Choroid plexus epithelial cell (primary cell): Measurements from ENCODE around the gene GULP1.
A peak's percentile ranks its signal among the peaks of the same experiment; 100 is the strongest.

Experiments used
- DNase-seq: peaks from one replicate; pipeline ENCODE4 v3.0.0-alpha.2; 2010; ENCODE audit warnings: low read depth
- H3K4me3 ChIP-seq: 2 replicates; pipeline ENCODE4 v1.5.1; 2011; ENCODE audit warnings: low read depth, mild to moderate bottlenecking, control low read depth, low read length, moderate library complexity
- TF ChIP-seq, protein P1 (sequence below): conservative IDR thresholded peaks from 2 replicates; pipeline ENCODE4 v1.5.1; 2011; ENCODE audit warnings: low read depth, mild to moderate bottlenecking, control low read depth, inconsistent platforms, low read length, moderate library complexity

GULP1 gene

GRCh38 chr2:188314314-188315054 lies 22.8 kb downstream of the GULP1 start:
- TF ChIP-seq, protein P1, sequence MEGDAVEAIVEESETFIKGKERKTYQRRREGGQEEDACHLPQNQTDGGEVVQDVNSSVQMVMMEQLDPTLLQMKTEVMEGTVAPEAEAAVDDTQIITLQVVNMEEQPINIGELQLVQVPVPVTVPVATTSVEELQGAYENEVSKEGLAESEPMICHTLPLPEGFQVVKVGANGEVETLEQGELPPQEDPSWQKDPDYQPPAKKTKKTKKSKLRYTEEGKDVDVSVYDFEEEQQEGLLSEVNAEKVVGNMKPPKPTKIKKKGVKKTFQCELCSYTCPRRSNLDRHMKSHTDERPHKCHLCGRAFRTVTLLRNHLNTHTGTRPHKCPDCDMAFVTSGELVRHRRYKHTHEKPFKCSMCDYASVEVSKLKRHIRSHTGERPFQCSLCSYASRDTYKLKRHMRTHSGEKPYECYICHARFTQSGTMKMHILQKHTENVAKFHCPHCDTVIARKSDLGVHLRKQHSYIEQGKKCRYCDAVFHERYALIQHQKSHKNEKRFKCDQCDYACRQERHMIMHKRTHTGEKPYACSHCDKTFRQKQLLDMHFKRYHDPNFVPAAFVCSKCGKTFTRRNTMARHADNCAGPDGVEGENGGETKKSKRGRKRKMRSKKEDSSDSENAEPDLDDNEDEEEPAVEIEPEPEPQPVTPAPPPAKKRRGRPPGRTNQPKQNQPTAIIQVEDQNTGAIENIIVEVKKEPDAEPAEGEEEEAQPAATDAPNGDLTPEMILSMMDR = no peak
- H3K4me3 ChIP-seq = no peak overlapping the region
- DNase-seq = peak; percentile 37

DNA sequence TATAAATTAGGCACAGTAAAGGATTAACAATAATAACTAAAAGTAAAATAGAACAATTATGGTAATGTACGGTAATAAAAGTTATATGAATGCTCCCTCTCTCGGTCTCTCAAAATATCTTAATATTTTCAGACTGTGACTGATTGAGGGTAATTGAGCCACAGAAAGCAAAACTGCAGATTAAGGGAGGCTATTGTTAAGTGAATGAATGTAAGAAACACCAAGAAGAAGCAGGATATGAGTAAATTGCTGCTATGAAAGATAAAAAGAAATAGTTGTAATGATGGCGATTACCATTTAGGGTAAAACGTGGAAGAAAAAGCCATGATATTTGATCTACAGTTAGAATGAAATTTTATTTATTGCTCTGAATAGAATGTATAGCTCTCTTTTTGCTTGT lies 24.1 kb downstream of the GULP1 start:
- no peak for DNase-seq
- H3K4me3 ChIP-seq = no peak overlapping the region
- TF ChIP-seq, protein P1 = no peak

DNA sequence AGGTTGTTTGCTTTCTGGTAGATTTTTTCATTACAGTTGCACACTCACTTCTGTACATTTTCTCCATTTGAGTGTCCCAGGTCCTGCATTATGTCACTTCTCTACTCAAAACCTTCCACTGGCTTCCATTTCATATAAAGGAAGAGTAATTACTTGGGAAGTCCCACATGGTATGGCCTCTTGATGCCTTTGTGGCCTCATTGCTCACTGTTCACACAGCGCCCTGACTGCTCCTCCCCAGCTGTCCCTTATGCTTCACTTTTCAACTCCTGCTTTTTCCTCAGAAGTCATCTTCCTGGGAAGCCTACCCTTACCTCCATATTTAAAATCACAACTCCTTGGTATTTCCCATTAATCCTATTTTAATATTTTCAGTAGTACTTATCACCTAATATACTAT lies 24.7 kb downstream of the GULP1 start:
- no peak overlapping the region for H3K4me3 ChIP-seq
- DNase-seq = no peak
- TF ChIP-seq, protein P1 = no peak

DNA sequence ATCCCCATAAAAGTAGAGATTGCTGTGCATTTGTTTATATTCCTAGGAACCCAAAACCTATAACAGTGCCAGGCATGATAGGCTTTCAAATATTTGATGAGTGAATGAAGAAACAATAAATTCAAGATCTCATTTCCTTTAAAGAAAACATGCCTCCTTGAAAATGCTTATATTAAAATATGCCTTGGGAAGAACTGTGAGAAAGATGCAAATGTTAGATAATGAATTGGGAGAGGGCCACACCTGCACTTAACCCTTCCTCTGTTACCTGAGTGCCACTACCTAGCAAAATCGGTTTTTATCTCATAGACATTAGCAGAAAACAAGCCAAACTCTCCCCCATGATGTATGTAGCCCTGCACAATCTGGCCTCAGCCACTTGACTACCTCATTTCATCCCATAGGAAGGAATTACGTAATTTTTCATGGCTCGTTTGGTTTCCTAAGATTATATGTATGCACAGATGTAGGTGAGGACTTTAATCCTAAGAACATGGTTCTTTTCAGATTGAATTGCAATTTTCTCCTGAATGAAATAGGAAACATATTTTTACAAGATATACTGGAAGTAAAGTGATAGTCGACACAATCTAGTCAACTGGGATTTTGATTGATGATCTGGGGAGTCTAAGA lies 25.2 kb downstream of the GULP1 start:
- TF ChIP-seq, protein P1 = no peak
- no peak for DNase-seq

GRCh38 chr2:188318161-188318749 lies 26.6 kb downstream of the GULP1 start:
- TF ChIP-seq, protein P1 = no peak
- no peak overlapping the region for H3K4me3 ChIP-seq
- no peak for DNase-seq

More for the DNA sequence above, 25.2 kb downstream of the GULP1 start:
- H3K4me3 ChIP-seq = no peak overlapping the region

DNA sequence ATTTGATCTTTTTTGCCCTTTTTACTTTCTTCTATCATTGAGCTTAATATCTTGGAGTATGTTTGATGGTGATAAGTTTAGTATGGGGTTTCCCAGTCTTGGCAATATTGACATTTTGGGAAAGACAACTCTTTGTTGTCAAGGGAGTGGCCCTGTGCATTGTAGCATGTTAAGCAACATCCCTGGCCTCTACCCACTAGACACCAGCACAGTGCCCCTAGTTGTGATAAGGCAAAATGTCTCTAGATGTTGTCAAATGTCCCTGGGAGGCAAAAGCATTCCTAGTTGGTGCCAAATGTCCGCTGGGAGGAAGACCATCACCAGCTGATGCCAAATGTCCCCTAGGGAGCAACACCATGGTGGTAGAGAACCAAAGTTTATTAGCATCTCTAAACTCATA lies 28.2 kb downstream of the GULP1 start:
- no peak overlapping the region for H3K4me3 ChIP-seq
- TF ChIP-seq, protein P1 = peak; percentile 7
- no peak for DNase-seq
